MM.1S (cell line): ENCODE data around the gene CEACAM16.

Experiments
- DNase-seq: peaks from one replicate; pipeline ENCODE4 v3.0.0-alpha.2; 2015
- H2AFZ ChIP-seq: fragments of 300-600 bp; sonication (generic); 2 replicates; pipeline ENCODE4 v1.6.0; 2016; ENCODE audit warnings: antibody characterized with exemption, low read length
- H3F3A ChIP-seq: fragments of 300-600 bp; sonication (generic); 2 replicates; pipeline ENCODE4 v1.6.1; 2016; ENCODE audit warnings: mild to moderate bottlenecking, antibody characterized with exemption, low read length, moderate library complexity, mixed read lengths; ENCODE audit not compliant: insufficient read depth
- H3K27ac ChIP-seq: fragments of 300-600 bp; sonication (generic); 2 replicates; pipeline ENCODE4 v1.5.1; 2016; ENCODE audit warnings: mild to moderate bottlenecking, low read length
- H3K27me3 ChIP-seq: fragments of 300-600 bp; sonication (generic); replicated peaks from 2 replicates; pipeline ENCODE4 v1.6.0; 2016; ENCODE audit warnings: low read length; ENCODE audit not compliant: insufficient read depth
- H3K36me3 ChIP-seq: fragments of 300-600 bp; sonication (generic); replicated peaks from 2 replicates; pipeline ENCODE4 v1.6.1; 2016; ENCODE audit warnings: mild to moderate bottlenecking, low read length, mixed read lengths; ENCODE audit not compliant: insufficient read depth
- H3K4me1 ChIP-seq: fragments of 300-600 bp; sonication (generic); 2 replicates; pipeline ENCODE4 v1.6.1; 2016; ENCODE audit warnings: low read length, mixed read lengths
- H3K4me2 ChIP-seq: fragments of 300-600 bp; sonication (generic); 2 replicates; pipeline ENCODE4 v1.6.0; 2016; ENCODE audit warnings: low read depth, low read length
- H3K4me3 ChIP-seq: fragments of 300-600 bp; sonication (generic); 2 replicates; pipeline ENCODE4 v1.5.1; 2016; ENCODE audit warnings: low read length, mixed read lengths
- H3K79me2 ChIP-seq: fragments of 300-600 bp; sonication (generic); 2 replicates; pipeline ENCODE4 v1.6.1; 2016; ENCODE audit warnings: mixed run types, low read length, mixed read lengths
- H3K9ac ChIP-seq: fragments of 300-600 bp; sonication (generic); 2 replicates; pipeline ENCODE4 v1.6.1; 2016; ENCODE audit warnings: low read length, mixed read lengths
- H3K9me2 ChIP-seq: fragments of 300-600 bp; sonication (generic); replicated peaks from 2 replicates; pipeline ENCODE4 v1.6.1; 2016; ENCODE audit warnings: mild to moderate bottlenecking, low read length, mixed read lengths; ENCODE audit not compliant: insufficient read depth
- H3K9me3 ChIP-seq: fragments of 300-600 bp; sonication (generic); replicated peaks from 2 replicates; pipeline ENCODE4 v1.6.1; 2016; ENCODE audit warnings: mild to moderate bottlenecking, low read length, mixed read lengths; ENCODE audit not compliant: insufficient read depth
- H4K20me1 ChIP-seq: fragments of 300-600 bp; sonication (generic); 2 replicates; pipeline ENCODE4 v1.6.1; 2016; ENCODE audit warnings: mild to moderate bottlenecking, low read length, moderate library complexity, mixed read lengths; ENCODE audit not compliant: insufficient read depth
- CTCF ChIP-seq: fragments of 300-600 bp; sonication (generic); IDR thresholded peaks from 2 replicates; pipeline ENCODE4 v1.5.1; 2016; ENCODE audit warnings: antibody characterized with exemption, low read length, mixed read lengths
- EZH2 ChIP-seq: fragments of 300-600 bp; sonication (generic); optimal IDR thresholded peaks from 2 replicates; pipeline ENCODE3; 2017; ENCODE audit warnings: low read depth, mild to moderate bottlenecking, antibody characterized with exemption, low read length, mixed read lengths
- EZH2phosphoT487 ChIP-seq: fragments of 300-600 bp; sonication (generic); IDR thresholded peaks from 2 replicates; pipeline ENCODE4 v1.6.1; 2018; ENCODE audit warnings: antibody characterized with exemption, low read length

Gene CEACAM16

GRCh38 chr19:44738603-44739558 lies 39.9 kb downstream of the CEACAM16 start:
- Histone ChIP-seq H3F3A (no peaks in the 10 kb centered on the region), H3K36me3 (no peaks in the 10 kb centered on the region), H3K27me3 (0 out of 2 replicates have a peak, but pooled peaks cover 12% of the 10 kb centered on the region), H3K4me1 (no peaks in the 10 kb centered on the region), H3K27ac (no peak overlapping the region), H3K4me2 (no peak overlapping the region), H2AFZ (no peak overlapping the region), H4K20me1 (no peaks in the 10 kb centered on the region), H3K79me2 (no peaks in the 10 kb centered on the region), H3K9ac (no peak overlapping the region), H3K9me2 (no peaks in the 10 kb centered on the region), H3K9me3 (no peaks in the 10 kb centered on the region), H3K4me3 (no peak overlapping the region)
- no peak for DNase-seq
- TF ChIP-seq CTCF (no peak), EZH2 (no peak), EZH2phosphoT487 (no peak)

- no peak for DNase-seq
- Histone ChIP-seq H3K4me1 (no peaks in the 10 kb centered on the region), H2AFZ (no peak overlapping the region), H3K27ac (no peak overlapping the region), H3K9me2 (no peaks in the 10 kb centered on the region), H3K4me3 (no peak overlapping the region), H3K36me3 (no peaks in the 10 kb centered on the region), H3K4me2 (no peak overlapping the region), H3K9ac (no peak overlapping the region), H3K79me2 (no peaks in the 10 kb centered on the region), H3K27me3 (0 out of 2 replicates have a peak, but pooled peaks cover 7% of the 10 kb centered on the region), H3F3A (0 out of 2 replicates have a peak, but pooled peaks cover 4% of the 10 kb centered on the region), H4K20me1 (no peaks in the 10 kb centered on the region), H3K9me3 (no peaks in the 10 kb centered on the region)
- TF ChIP-seq EZH2 (no peak), EZH2phosphoT487 (no peak), CTCF (no peak)
Measured at GRCh38 chr19:44740351-44740824, 41.4 kb downstream of the CEACAM16 start.

- DNase-seq: no peak
- no peak overlapping the region for H3K9ac ChIP-seq
- H3K27me3 ChIP-seq: 0 out of 2 replicates have a peak, but pooled peaks cover 10% of the 10 kb centered on the region
- no peaks in the 10 kb centered on the region for H3K4me1 ChIP-seq
- no peak overlapping the region for H3K4me3 ChIP-seq
- no peaks in the 10 kb centered on the region for H3K9me3 ChIP-seq
- H2AFZ ChIP-seq: no peak overlapping the region
- H3K79me2 ChIP-seq: no peaks in the 10 kb centered on the region
- no peaks in the 10 kb centered on the region for H3K36me3 ChIP-seq
- no peaks in the 10 kb centered on the region for H3K9me2 ChIP-seq
- H3K27ac ChIP-seq: no peak overlapping the region
- no peak for TF ChIP-seq CTCF
- no peak for TF ChIP-seq EZH2phosphoT487
- no peak for TF ChIP-seq EZH2
- H4K20me1 ChIP-seq: no peaks in the 10 kb centered on the region
- H3K4me2 ChIP-seq: no peak overlapping the region
- 0 out of 2 replicates have a peak, but pooled peaks cover 4% of the 10 kb centered on the region for H3F3A ChIP-seq
Measured at GRCh38 chr19:44741258-44741731, 42.3 kb downstream of the CEACAM16 start.
